ENCODE results near the gene MATCAP1. TPM values are rescaled to one million over a fixed set of nuclear protein-coding genes. Genes with fewer than 3 reads are reported as not detected.

Gene MATCAP1
- total RNA-seq, 2 donors from 2014 or later: 11.9 to 31.6 TPM

- Histone ChIP-seq H3K9me3 (no peaks in the 10 kb centered on the region), H3K4me1 (peaks cover 25% of the 10 kb centered on the region), H3K27ac (no peak overlapping the region), H3K27me3 (no peaks in the 10 kb centered on the region), H3K36me3 (replicated peaks in 1 of 2; ENCODE audit: insufficient read depth in 1 of 2, low read depth in 2 of 2) (peaks cover 0 to 14% of the 10 kb centered on the region in 2 donors), H3K4me3 (no peak overlapping the region)
- TF ChIP-seq CTCF (IDR thresholded peaks at IDR 0.05): no peak
- no peak for TF ChIP-seq POLR2A (IDR thresholded peaks at IDR 0.05)
- intact Hi-C loops (cut with DNase I): no loop called here
- DNase-seq (no peak), ATAC-seq (no peak)
- WGBS, 2 donors: 69 to 77% methylated on average over 3 to 9 of the region's 9 CpGs
These were observed 44.4 kb upstream of the MATCAP1 start for GRCh38 chr16:67228034-67228785.

- Histone ChIP-seq H3K9me3 (no peaks in the 10 kb centered on the region), H3K27me3 (no peaks in the 10 kb centered on the region), H3K4me1 (peaks cover 25% of the 10 kb centered on the region), H3K36me3 (replicated peaks in 1 of 2; ENCODE audit: insufficient read depth in 1 of 2, low read depth in 2 of 2) (peaks cover 0 to 14% of the 10 kb centered on the region in 2 donors), H3K4me3 (peak overlapping the region; percentile 47 to 91), H3K27ac (peak overlapping the region; percentile 35 to 81 (median 62))
- WGBS, 2 donors: 7 to 14% methylated on average over 8 to 12 of the region's 12 CpGs
- intact Hi-C loops (cut with DNase I): no loop called here
- TF ChIP-seq POLR2A (IDR thresholded peaks at IDR 0.05): no peak
- no peak for TF ChIP-seq CTCF (IDR thresholded peaks at IDR 0.05)
- ATAC-seq (no peak), DNase-seq (no peak)
These were observed 43.8 kb upstream of the MATCAP1 start for GRCh38 chr16:67227567-67227921.

- intact Hi-C loops (cut with DNase I): no loop called here
- H3K9me3 ChIP-seq: no peaks in the 10 kb centered on the region
- ATAC-seq: peak; percentile 97
- peak within 1 kb of the TSS; percentile 35 to 81 (median 62) for H3K27ac ChIP-seq
- H3K4me3 ChIP-seq: peak within 1 kb of the TSS; percentile 47 to 91
- peaks cover 0 to 14% of the 10 kb centered on the region in 2 donors for H3K36me3 ChIP-seq (replicated peaks in 1 of 2; ENCODE audit: insufficient read depth in 1 of 2, low read depth in 2 of 2)
- H3K4me1 ChIP-seq: peaks cover 25% of the 10 kb centered on the region
- no peaks in the 10 kb centered on the region for H3K27me3 ChIP-seq
- DNase-seq: peak; percentile 97 to 98 (median 98)
- TF ChIP-seq POLR2A (IDR thresholded peaks at IDR 0.05) (peak; percentile 26 to 83 (median 81)), CTCF (IDR thresholded peaks at IDR 0.05) (peak in 4 of 7 experiments; percentile 38 to 49 (median 42))
- 0% methylated on average over 29 to 46 of the region's 46 CpGs for WGBS, 2 donors
These were observed 43.2 kb upstream of the MATCAP1 start, which contains the start of gene TMEM208 for GRCh38 chr16:67226804-67227566. Gene TMEM208 (plus strand): TSS chr16:67227130. CDS start chr16:67227219, 89 bp downstream.

- ATAC-seq (no peak), DNase-seq (no peak)
- H3K27ac ChIP-seq: peak overlapping the region in 3 of 4 donors; percentile 34 to 81 (median 79)
- intact Hi-C loops (cut with DNase I): no loop called here
- H3K4me3 ChIP-seq: peak overlapping the region; percentile 3 to 91
- peaks cover 0 to 14% of the 10 kb centered on the region in 2 donors for H3K36me3 ChIP-seq (replicated peaks in 1 of 2; ENCODE audit: insufficient read depth in 1 of 2, low read depth in 2 of 2)
- H3K9me3 ChIP-seq: no peaks in the 10 kb centered on the region
- WGBS, 2 donors: 15 to 20% methylated on average over 12 of the region's 12 CpGs
- TF ChIP-seq CTCF (IDR thresholded peaks at IDR 0.05): no peak
- no peak for TF ChIP-seq POLR2A (IDR thresholded peaks at IDR 0.05)
- H3K4me1 ChIP-seq: peaks cover 25% of the 10 kb centered on the region
- no peaks in the 10 kb centered on the region for H3K27me3 ChIP-seq
These were observed 42.6 kb upstream of the MATCAP1 start for GRCh38 chr16:67226295-67226803.

All from body of pancreas (tissue), 4 donors.